ENCODE results near the gene SYNGAP1.
"Not testable (repeated sequence)": the region's sequence is repeated elsewhere in the genome, so short reads cannot be mapped to it uniquely, and the experiment has no call there.

SYNGAP1 gene

GRCh38 chr6:33419580-33420490 is at the start of gene SYNGAP1:
SYNGAP1 (plus strand) TSS chr6:33420065; CDS start chr6:33420265, 200 bp downstream.
- peak; percentile 52 for DNase-seq

GRCh38 chr6:33371901-33372300 is 48.0 kb upstream of the SYNGAP1 start:
- not testable (repeated sequence) for DNase-seq

- DNase-seq = no peak
Observed at GRCh38 chr6:33372526-33373123, 47.2 kb upstream of the SYNGAP1 start.

GRCh38 chr6:33373960-33374910 is 45.6 kb upstream of the SYNGAP1 start:
- DNase-seq = no peak

- DNase-seq = no peak
Observed at GRCh38 chr6:33375143-33375671, 44.7 kb upstream of the SYNGAP1 start.

- no peak for DNase-seq
Observed at GRCh38 chr6:33377171-33377570, 42.7 kb upstream of the SYNGAP1 start.

GRCh38 chr6:33379184-33379583 is 40.7 kb upstream of the SYNGAP1 start:
- not testable (repeated sequence) for DNase-seq

GRCh38 chr6:33380272-33380981 is 39.4 kb upstream of the SYNGAP1 start:
- no peak for DNase-seq

GRCh38 chr6:33383427-33384185 is 36.3 kb upstream of the SYNGAP1 start:
- DNase-seq = no peak

- no peak for DNase-seq
Observed at GRCh38 chr6:33384581-33385020, 35.3 kb upstream of the SYNGAP1 start.

GRCh38 chr6:33390173-33390572 is 29.7 kb upstream of the SYNGAP1 start:
- no peak for DNase-seq

- DNase-seq = no peak
Observed at GRCh38 chr6:33390767-33391277, 29.0 kb upstream of the SYNGAP1 start.

- DNase-seq = peak; percentile 100
Observed at GRCh38 chr6:33391278-33391921, 28.5 kb upstream of the SYNGAP1 start, which contains the start of gene KIFC1. KIFC1 (plus strand) TSS chr6:33391823; CDS start chr6:33391986, 163 bp downstream.

- no peak for DNase-seq
Observed at GRCh38 chr6:33391922-33392594, 27.8 kb upstream of the SYNGAP1 start.

- DNase-seq = no peak
Observed at GRCh38 chr6:33392595-33392948, 27.3 kb upstream of the SYNGAP1 start.

GRCh38 chr6:33392979-33393378 is 26.9 kb upstream of the SYNGAP1 start:
- no peak for DNase-seq

GRCh38 chr6:33397541-33397940 is 22.3 kb upstream of the SYNGAP1 start:
- DNase-seq = no peak

GRCh38 chr6:33398601-33399000 is 21.3 kb upstream of the SYNGAP1 start:
- DNase-seq = not testable (repeated sequence)

- not testable (repeated sequence) for DNase-seq
Observed at GRCh38 chr6:33399881-33400280, 20.0 kb upstream of the SYNGAP1 start.

GRCh38 chr6:33404884-33405283 is 15.0 kb upstream of the SYNGAP1 start:
- no peak for DNase-seq
